HG02943 (cell line): ENCODE data around the gene ADAMTS18.

Experiments
- ATAC-seq: cut with Tn5 transposase; IDR thresholded peaks from one replicate; pipeline ENCODE4 v1.9.1; 2021; ENCODE audit warnings: mild to moderate bottlenecking, low read depth, moderate library complexity; ENCODE audit not compliant: unreplicated experiment

The ADAMTS18 gene

DNA sequence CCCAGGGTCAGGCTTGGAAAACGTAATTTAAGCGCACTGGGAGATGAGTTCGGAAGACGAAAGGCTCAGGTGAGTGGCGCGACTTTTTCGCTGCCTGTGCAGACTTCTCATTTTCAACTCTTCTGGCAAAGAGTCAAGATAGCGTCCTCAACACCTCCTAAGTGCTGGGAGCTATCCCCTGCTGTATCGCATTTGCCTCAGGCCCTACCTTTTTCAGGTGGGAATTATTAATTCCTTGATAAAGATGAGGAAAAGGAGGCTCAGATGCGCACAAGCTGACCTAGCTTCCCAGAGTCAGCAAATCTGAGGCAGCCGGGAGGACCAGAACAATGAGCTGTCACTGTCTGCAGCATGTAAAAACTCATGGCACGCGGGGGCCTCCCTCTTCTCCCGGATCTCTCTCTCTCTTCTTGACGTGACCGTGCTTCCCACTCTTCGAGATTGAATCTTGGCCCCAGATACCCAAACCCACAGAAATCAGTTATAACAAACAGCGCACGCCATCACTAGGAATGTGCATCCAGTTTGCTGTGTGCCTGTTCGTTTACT lies 512 bp upstream of the ADAMTS18 start:
- ATAC-seq: no peak

- ATAC-seq: no peak
Observed at GRCh38 chr16:77434022-77434529, 758 bp downstream of the ADAMTS18 start.

- no peak for ATAC-seq
Observed at GRCh38 chr16:77433146-77433545, 1.7 kb downstream of the ADAMTS18 start.

GRCh38 chr16:77432264-77432663 lies 2.6 kb downstream of the ADAMTS18 start:
- ATAC-seq: no peak

DNA sequence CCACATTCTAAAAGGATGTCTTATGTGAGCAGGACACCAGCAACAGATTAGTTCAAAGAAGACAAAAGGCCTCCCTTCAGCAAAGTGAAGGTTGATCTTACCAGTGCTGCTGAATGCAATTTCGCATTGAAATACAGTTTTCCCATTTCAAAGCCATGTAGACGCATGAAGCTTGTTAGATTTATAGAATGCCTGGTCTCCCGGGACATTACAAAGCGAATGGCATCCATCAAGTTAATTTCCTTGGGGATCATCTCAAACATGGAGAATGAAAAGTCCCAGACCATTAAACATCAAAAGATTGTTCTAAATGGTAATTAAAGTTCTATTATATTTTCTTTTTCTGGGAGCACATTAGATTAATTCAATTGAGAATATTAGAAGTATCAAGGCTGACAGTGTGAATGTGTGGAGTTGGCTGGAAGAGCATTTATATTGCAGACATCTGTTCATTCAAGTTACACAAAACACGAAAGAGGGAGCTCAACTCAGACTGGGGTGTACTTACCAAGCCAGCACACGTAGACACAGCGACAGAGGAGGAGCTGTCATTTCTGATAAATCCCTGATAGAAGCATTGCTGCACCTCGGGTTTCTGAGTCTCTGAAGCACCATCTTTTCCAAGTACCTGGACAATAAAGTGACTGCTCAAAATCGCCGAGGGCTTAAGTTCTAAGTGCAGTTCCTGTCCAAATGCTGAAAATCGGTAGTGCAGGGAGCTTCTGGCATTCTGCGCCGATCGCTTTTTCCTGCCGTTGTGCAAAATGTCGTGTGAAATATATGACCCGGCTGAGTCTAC lies 3.8 kb downstream of the ADAMTS18 start:
- no peak for ATAC-seq

- ATAC-seq: no peak
Observed at GRCh38 chr16:77430360-77430759, 4.5 kb downstream of the ADAMTS18 start.

DNA sequence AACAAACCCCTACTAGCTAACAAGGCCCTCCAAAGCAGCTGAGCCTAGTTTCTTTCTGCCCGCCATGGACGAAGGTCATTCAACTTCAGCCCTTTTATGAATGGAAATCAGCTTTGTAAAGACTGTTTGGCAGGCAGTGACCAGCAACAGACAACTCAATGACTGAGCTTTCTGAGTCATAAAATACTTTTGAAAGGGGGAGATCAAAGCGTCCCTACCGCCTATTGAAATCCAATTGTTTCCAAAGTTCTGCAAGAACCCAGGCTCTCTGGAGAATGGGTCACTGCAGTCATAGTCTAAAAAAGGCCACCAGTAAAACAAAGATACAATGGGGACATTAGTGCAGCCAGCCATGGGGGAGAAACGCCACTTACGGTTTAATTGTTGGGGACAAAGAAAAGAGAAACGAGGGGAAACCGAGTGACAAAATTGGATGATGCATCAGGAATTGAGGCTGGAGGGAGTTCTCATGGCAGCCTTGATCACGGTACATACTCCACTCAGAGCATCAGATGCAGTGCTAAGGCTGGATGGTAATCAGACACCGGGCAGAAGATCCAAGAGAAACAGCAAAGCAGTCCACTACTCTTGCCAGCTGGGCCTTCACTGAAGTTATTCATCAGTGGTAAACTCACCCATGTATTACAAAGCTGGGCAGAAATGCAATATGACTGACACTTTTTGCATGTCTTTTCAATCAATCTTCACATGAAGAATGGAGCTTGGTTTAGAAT lies 9.8 kb downstream of the ADAMTS18 start:
- no peak for ATAC-seq

- no peak for ATAC-seq
Observed at GRCh38 chr16:77422196-77422784, 12.5 kb downstream of the ADAMTS18 start.

- no peak for ATAC-seq
Observed at GRCh38 chr16:77416939-77417480, 17.8 kb downstream of the ADAMTS18 start.

GRCh38 chr16:77414752-77415231 lies 20.0 kb downstream of the ADAMTS18 start:
- no peak for ATAC-seq

- ATAC-seq: no peak
Observed at GRCh38 chr16:77410449-77410848, 24.4 kb downstream of the ADAMTS18 start.

- no peak for ATAC-seq
Observed at GRCh38 chr16:77409311-77409710, 25.5 kb downstream of the ADAMTS18 start.

DNA sequence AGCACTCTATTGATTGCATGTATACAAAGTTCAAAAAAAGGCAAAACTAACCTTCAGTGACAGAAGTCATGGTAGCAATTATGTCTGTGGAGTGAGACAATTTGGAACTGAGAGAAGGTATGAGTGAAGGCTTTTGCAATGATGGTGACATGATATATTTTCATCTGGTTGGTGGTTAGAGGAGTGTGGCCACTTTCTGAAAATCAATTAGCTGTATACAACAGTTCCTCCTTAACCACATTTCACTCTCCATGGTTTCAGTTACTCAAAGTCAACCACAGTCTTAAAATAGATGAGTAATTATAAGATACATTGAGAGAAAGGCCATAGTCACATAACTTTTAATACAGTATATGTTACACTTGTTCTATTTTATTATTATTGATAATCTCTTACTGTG lies 26.2 kb downstream of the ADAMTS18 start:
- ATAC-seq: no peak

DNA sequence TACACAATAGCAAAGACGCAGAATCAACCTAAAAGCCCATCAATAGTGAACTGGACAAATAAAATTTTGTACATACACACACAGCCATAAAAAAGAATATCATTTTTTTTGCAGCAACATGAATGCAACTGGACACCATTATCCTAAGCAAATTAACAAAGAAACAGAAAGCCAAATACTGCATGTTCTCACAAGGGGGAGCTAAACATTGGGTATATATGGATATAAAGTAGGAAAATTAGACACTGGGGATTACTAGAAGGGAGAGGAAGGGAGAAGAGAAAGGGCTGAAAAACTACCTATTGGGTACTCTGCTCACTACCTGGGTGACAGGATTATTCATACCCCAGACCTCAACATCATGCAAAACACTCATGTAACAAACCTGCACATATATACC lies 28.2 kb downstream of the ADAMTS18 start:
- no peak for ATAC-seq

- ATAC-seq: no peak
Observed at GRCh38 chr16:77404775-77405174, 30.1 kb downstream of the ADAMTS18 start.

GRCh38 chr16:77403732-77404131 lies 31.1 kb downstream of the ADAMTS18 start:
- ATAC-seq: no peak

DNA sequence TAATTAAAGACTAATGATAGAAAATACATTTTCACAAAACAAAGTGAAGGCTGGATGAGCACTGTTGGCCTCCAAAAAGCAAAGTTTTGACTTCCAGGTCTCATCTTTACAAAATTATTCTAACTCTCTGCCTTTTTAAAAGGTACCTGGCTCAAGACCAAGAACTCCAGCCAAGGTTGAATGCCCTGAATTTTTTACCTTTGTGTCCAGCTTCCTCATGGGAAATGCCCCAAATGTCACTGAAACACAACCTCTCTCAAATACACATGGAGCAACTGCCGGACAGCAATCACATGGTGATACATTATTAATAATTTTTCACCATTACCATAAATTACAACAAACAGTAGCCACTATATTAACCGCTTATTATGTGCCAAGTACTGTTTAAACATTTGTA lies 32.2 kb downstream of the ADAMTS18 start:
- ATAC-seq: no peak

DNA sequence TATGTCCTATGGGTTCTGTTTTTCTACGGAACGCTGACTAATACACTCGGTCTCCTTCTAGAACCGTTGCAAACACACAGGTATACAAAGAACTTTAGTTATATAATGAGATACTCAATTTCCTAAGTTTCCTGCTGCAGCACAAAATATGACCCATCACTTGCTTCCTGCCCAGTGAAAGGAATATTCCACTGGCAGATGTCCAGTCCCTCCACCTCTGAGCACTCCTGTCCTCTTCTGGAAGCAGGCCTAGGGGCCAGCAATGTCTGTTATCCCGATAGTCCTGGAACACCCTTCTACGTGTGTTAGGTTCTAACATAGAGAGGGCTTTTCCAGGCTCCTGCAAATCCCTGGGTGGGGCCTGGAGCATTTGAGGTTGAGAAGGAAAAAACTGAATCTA lies 32.7 kb downstream of the ADAMTS18 start:
- no peak for ATAC-seq

- no peak for ATAC-seq
Observed at GRCh38 chr16:77399546-77399945, 35.3 kb downstream of the ADAMTS18 start.

- ATAC-seq: no peak
Observed at GRCh38 chr16:77399066-77399465, 35.8 kb downstream of the ADAMTS18 start.

DNA sequence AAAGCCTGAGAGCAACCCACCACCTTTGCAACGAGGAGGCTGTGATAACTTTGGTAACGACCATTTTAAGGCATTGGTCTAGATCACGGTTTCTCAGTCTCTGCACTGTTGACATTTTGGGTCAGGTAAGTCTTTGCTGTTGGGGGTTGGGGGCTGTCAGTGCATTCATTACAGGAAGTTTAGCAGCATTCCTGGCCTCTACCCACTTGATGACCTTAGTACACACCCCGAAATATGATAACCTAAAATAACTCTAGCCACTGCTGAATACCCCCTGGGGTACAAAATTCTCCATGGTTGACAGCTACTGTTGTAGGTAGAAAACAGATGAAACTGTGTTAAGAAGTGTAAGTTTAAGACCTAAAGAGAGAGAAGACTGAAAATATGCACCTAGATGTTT lies 36.3 kb downstream of the ADAMTS18 start:
- no peak for ATAC-seq
